ENCODE results near the gene LMF1.

DNA sequence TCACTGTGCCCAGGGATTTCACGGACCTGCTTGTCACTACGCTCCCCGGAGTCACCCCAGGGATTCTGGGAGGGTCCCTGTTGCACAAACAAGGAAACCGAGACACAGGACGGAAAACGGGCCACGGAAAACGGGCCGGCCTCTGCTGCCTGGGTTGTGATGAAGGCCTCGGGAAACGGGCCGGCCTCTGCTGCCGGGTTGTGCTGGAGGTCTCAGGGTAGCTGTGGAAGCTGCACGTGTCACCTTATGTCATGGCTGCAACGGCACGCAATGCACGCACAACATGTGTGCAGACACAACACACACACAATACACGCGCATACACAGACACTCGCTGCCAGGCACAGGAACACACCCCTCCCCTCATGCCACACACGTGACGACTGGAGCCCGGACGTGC, 143.3 kb downstream of the LMF1 start:
- TF ChIP-seq, protein P1, sequence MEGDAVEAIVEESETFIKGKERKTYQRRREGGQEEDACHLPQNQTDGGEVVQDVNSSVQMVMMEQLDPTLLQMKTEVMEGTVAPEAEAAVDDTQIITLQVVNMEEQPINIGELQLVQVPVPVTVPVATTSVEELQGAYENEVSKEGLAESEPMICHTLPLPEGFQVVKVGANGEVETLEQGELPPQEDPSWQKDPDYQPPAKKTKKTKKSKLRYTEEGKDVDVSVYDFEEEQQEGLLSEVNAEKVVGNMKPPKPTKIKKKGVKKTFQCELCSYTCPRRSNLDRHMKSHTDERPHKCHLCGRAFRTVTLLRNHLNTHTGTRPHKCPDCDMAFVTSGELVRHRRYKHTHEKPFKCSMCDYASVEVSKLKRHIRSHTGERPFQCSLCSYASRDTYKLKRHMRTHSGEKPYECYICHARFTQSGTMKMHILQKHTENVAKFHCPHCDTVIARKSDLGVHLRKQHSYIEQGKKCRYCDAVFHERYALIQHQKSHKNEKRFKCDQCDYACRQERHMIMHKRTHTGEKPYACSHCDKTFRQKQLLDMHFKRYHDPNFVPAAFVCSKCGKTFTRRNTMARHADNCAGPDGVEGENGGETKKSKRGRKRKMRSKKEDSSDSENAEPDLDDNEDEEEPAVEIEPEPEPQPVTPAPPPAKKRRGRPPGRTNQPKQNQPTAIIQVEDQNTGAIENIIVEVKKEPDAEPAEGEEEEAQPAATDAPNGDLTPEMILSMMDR (IDR thresholded peaks at IDR 0.05), result no peak
- no peak for TF ChIP-seq POLR2A (IDR thresholded peaks at IDR 0.05)
